GM19035 (cell line): ENCODE measurements around the gene PCDH18.
"Not testable (repeated sequence)": the region's sequence is repeated elsewhere in the genome, so short reads cannot be mapped to it uniquely, and the experiment has no call there.

Experiments
- ATAC-seq: cut with Tn5 transposase; IDR thresholded peaks from one replicate; pipeline ENCODE4 v1.9.1; 2021; ENCODE audit not compliant: unreplicated experiment

PCDH18 gene

GRCh38 chr4:137531168-137531985 is 917 bp downstream of the PCDH18 start:
- peak; percentile 1 for ATAC-seq

DNA sequence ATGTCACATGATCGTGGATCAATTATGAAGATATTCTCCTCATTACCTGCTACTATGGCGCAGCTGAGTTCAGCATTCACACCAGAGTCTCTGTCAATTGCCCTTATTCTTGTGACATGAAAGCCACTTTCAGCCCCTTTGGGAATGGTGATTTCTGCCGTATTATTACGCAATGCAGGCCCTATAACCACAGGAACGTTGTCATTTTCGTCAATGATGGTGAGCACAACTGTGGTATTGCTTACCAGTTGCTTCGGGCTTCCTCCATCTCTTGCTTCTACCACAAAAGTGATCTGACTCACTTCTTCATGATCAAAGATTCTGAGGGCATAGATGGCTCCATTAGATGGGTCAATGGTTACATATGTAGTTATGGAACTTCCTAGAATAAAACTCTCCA is 2.1 kb downstream of the PCDH18 start:
- ATAC-seq = no peak

- ATAC-seq = no peak
Measured at GRCh38 chr4:137529432-137529831, 2.9 kb downstream of the PCDH18 start.

DNA sequence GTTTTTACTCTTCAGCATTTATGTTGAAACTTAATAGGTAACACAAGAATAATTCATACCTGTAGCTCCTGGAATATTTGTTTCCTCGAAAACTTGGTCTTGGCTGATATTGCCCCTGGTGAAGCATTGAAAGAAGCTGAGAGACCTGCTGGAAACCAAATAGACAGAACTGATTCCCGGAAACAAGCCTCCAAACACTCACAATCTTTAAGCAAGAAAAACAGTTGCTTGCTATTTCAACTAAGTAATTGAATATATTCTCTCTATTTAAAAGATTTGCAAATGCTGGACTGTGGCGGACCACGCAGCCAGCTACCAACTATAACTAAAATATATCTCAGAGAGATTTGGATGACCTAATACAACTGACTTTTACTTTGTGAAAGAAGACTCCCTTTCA is 3.6 kb downstream of the PCDH18 start:
- no peak for ATAC-seq

- ATAC-seq = no peak
Measured at GRCh38 chr4:137526681-137527080, 5.6 kb downstream of the PCDH18 start.

- no peak for ATAC-seq
Measured at GRCh38 chr4:137524725-137525369, 7.4 kb downstream of the PCDH18 start.

DNA sequence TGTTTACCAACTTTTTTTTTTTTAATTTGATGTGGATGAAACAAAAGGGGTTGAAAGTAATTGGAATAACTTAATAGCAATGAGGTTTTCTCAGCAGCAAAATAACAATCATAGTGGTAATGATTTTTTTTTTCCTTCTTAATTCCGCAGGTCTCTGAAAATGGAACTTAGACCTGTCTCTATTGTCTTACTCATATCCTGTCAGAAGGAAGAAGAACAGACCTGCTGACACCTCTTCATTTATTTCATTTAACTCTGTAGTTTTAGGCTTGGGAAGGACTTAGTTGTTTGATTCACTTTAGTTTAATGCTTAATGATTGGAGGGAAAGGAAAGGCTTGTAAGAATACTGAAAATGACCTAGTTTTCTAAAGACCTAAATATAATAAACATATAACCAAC is 9.0 kb downstream of the PCDH18 start:
- no peak for ATAC-seq

- no peak for ATAC-seq
Measured at GRCh38 chr4:137521053-137521452, 11.2 kb downstream of the PCDH18 start.

DNA sequence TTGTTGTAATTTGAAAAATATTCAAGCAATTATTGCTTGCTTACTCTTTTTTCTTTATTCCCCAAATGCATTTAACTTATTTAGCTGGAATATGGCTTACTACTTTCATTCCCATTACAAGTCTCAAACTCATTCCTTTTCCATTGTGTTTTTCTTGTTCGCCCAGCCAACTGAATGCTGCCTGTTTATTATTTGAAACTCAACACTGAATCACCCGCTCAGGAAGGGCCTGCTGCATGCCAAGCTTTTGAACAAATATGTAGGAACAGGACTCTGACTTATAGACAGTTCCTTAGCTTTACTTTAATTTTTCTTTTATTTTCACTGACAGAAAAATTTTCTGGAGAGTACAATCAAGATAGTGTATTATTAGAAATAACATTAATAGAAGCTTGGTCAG is 12.9 kb downstream of the PCDH18 start:
- no peak for ATAC-seq

- ATAC-seq = not testable (repeated sequence)
Measured at GRCh38 chr4:137517323-137517722, 15.0 kb downstream of the PCDH18 start.

DNA sequence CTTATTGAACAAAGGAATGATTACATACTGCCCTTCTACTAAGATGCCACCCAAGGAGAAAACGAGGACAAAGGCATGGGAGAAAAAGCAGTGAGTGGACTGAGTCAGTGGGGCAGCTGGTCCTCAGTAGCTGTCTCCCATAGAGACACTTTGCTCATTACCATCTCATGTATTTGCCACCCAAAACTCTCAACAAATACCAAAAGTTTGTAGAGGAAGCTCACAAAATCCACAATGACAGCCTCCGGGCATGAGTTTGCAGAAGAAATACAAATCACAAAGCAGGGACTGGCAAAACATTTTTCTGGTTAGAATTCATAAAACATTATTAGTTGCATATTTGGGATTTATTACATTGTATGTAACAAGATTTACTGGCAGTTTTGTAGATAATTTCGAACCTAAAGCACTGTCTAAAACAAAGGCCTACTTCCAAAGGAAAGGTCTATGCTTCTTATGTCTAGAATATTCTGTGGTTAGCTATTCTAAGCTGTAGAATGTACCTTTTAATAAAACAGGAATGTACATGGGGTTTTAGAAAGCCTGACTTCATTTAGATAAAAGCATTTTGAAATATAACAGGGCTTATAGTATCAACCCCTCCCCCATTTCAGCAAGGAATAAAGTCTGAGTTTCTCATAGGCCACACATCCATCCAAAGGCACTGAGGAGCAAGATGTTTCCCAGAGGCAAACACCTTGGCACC is 17.7 kb downstream of the PCDH18 start:
- no peak for ATAC-seq

- ATAC-seq = peak; percentile 81
Measured at GRCh38 chr4:137510557-137511265, 21.6 kb downstream of the PCDH18 start.

- ATAC-seq = no peak
Measured at GRCh38 chr4:137509855-137510282, 22.4 kb downstream of the PCDH18 start.

GRCh38 chr4:137502339-137503129 is 29.8 kb downstream of the PCDH18 start:
- no peak for ATAC-seq

DNA sequence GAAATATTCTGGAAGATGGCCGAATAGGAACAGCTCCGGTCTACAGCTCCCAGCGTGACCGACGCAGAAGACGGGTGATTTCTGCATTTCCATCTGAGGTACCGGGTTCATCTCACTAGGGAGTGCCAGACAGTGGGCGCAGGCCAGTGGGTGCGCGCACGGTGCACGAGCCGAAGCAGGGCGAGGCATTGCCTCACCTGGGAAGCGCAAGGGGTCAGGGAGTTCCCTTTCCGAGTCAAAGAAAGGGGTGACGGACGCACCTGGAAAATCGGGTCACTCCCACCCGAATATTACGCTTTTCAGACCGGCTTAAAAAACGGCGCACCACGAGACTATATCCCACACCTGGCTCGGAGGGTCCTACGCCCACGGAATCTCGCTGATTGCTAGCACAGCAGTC is 36.0 kb downstream of the PCDH18 start:
- not testable (repeated sequence) for ATAC-seq

DNA sequence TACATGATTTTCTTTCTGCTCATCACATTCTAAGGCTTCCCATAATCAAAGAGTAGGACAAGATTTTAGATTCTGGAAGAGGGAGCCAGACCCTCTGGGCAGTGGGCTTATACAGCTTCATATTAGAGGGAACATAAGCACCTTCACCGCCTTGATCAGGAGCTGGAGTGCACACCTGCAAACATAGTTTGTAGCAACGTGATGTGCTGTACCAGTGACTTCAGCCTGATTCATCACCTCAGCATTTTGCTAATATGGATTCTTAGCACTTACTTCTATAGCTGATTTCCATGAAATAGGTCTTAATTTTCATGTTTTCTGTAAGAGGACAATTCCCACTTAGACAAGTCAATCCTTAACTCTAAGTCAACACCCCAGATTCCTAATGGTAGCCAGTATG is 36.7 kb downstream of the PCDH18 start:
- ATAC-seq = no peak

GRCh38 chr4:137483313-137483959 is 48.9 kb downstream of the PCDH18 start:
- ATAC-seq = not testable (repeated sequence)

GRCh38 chr4:137479657-137480056 is 52.6 kb downstream of the PCDH18 start:
- not testable (repeated sequence) for ATAC-seq

- no peak for ATAC-seq
Measured at GRCh38 chr4:137476345-137476744, 55.9 kb downstream of the PCDH18 start.
